Endodermal cell (in vitro differentiated cells): ENCODE results near the gene CALD1. TPM values are rescaled to one million over a fixed set of nuclear protein-coding genes. Genes with fewer than 3 reads are reported as not detected.

Experiments
- DNase-seq: peaks from one replicate; pipeline ENCODE4 v3.0.0-alpha.2; 2017
- H3K27ac ChIP-seq: 2 replicates; pipeline ENCODE4 v1.5.1; 2013; ENCODE audit warnings: mild to moderate bottlenecking, low read depth, low read length, moderate library complexity
- H3K27me3 ChIP-seq: 2 replicates; pipeline ENCODE4 v1.6.1; 2013; ENCODE audit warnings: mild to moderate bottlenecking, low read length, moderate library complexity; ENCODE audit not compliant: insufficient read depth, control insufficient read depth, poor library complexity, severe bottlenecking
- H3K36me3 ChIP-seq: 2 replicates; pipeline ENCODE4 v1.7.0; 2013; ENCODE audit warnings: mild to moderate bottlenecking, low read length, moderate library complexity; ENCODE audit not compliant: control insufficient read depth, insufficient read depth
- H3K4me1 ChIP-seq: one replicate; pipeline ENCODE4 v1.7.0; 2013; ENCODE audit warnings: low read length; ENCODE audit not compliant: control insufficient read depth, insufficient read depth
- H3K4me3 ChIP-seq: 2 replicates; pipeline ENCODE4 v1.5.1; 2013; ENCODE audit warnings: mild to moderate bottlenecking, low read length, moderate library complexity
- H3K9ac ChIP-seq: 2 replicates; pipeline ENCODE4 v1.6.1; 2013; ENCODE audit warnings: mild to moderate bottlenecking, low read length, moderate library complexity; ENCODE audit not compliant: poor library complexity, severe bottlenecking; ENCODE audit errors: extremely low read depth
- H3K9me3 ChIP-seq: 2 replicates; pipeline ENCODE4 v1.6.1; 2013; ENCODE audit warnings: mild to moderate bottlenecking, low read length, moderate library complexity; ENCODE audit not compliant: control insufficient read depth
- H3K27ac Mint-ChIP-seq: 2 replicates; pipeline ENCODE4 v1.8.0; 2020; ENCODE audit warnings: mixed read lengths
- H3K27me3 Mint-ChIP-seq: 2 replicates; pipeline ENCODE4 v1.8.0; 2021; ENCODE audit warnings: mild to moderate bottlenecking, mixed read lengths; ENCODE audit not compliant: insufficient read depth
- H3K36me3 Mint-ChIP-seq: 2 replicates; pipeline ENCODE4 v1.8.0; 2020; ENCODE audit warnings: low read depth, mixed read lengths
- H3K4me1 Mint-ChIP-seq: 2 replicates; pipeline ENCODE4 v1.8.0; 2020; ENCODE audit warnings: mixed read lengths
- H3K4me3 Mint-ChIP-seq: 2 replicates; pipeline ENCODE4 v1.8.0; 2020; ENCODE audit warnings: mild to moderate bottlenecking, moderate library complexity, mixed read lengths
- H3K9me3 Mint-ChIP-seq: 2 replicates; pipeline ENCODE4 v1.8.0; 2020; ENCODE audit warnings: mild to moderate bottlenecking, mixed read lengths
- CTCF ChIP-seq: fragments of 200-600 bp; sonication (generic); conservative IDR thresholded peaks from 2 replicates; pipeline ENCODE4 v1.5.0; 2021; ENCODE audit warnings: antibody characterized with exemption, mild to moderate bottlenecking
- WGBS, 2 experiments: methylation state at CpG; one replicate each; pipeline versions ENCODE4 v1.1.5 to v1.1.7; 2013; ENCODE audit warnings: missing lambda C conversion rate in 2 of 2, mixed read lengths in 1 of 2; ENCODE audit not compliant: insufficient coverage in 1 of 2, insufficient read length in 1 of 2; 5-methylcytosine and 5-hydroxymethylcytosine counted together
- total RNA-seq, 2 donors: library from RNA; stranded (reverse); fragmentation: NEBNext Ultra II Directional in 1 of 2; extraction: Animal tissue kit (Norgen Biotek cat#: 25700) in 1 of 2; gene quantifications; 2 replicates in 1 of 2; 3 replicates in 1 of 2; pipeline ENCODE4 v1.2.1, GENCODE V29; 2021

Gene CALD1
- total RNA-seq, 2 donors from 2014 or later, result 111 to 132 TPM

DNA sequence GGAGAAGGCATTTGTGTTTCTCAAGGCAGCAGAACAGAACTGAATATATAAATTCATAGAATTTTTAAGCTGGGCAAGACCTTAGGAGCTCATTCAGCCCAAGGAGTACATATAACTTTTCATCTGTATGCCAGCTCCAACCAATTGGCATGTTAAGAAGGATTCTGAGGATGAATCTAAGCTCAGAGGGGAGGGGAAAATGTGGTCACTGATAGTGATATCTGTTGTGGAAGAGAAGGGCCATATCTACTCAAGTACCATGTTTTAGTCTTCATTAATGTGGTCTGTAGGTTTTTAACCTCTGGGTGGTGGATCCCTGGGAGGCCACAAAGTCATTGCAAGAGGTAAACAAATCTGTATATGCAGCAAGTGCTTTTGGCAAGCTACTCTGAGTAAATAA is 6.4 kb downstream of the CALD1 start:
- no peak overlapping the region for H3K4me3 ChIP-seq
- no peak for DNase-seq
- no peaks in the 10 kb centered on the region for H3K9me3 ChIP-seq
- H3K36me3 Mint-ChIP-seq, result no peaks in the 10 kb centered on the region
- no peaks in the 10 kb centered on the region for H3K27me3 Mint-ChIP-seq
- H3K27ac ChIP-seq, result no peak overlapping the region
- H3K27ac Mint-ChIP-seq, result no peak overlapping the region
- H3K27me3 ChIP-seq, result no peaks in the 10 kb centered on the region
- peaks cover 19% of the 10 kb centered on the region for H3K4me1 Mint-ChIP-seq
- no peak for TF ChIP-seq CTCF
- no peaks in the 10 kb centered on the region for H3K4me1 ChIP-seq
- no peak overlapping the region for H3K4me3 Mint-ChIP-seq
- H3K36me3 ChIP-seq, result peaks cover 11% of the 10 kb centered on the region
- no peaks in the 10 kb centered on the region for H3K9me3 Mint-ChIP-seq
- no peak overlapping the region for H3K9ac ChIP-seq

GRCh38 chr7:134787064-134787463 is 7.6 kb downstream of the CALD1 start:
- Histone ChIP-seq H3K36me3 (peaks cover 11% of the 10 kb centered on the region), H3K4me3 (no peak overlapping the region), H3K9me3 (no peaks in the 10 kb centered on the region), H3K27me3 (no peaks in the 10 kb centered on the region), H3K4me1 (no peaks in the 10 kb centered on the region), H3K27ac (no peak overlapping the region), H3K9ac (no peak overlapping the region)
- Mint-ChIP-seq H3K9me3 (no peaks in the 10 kb centered on the region), H3K4me3 (no peak overlapping the region), H3K27ac (no peak overlapping the region), H3K4me1 (peaks cover 12% of the 10 kb centered on the region), H3K36me3 (no peaks in the 10 kb centered on the region), H3K27me3 (no peaks in the 10 kb centered on the region)
- 94% methylated on average over 2 of the region's 2 CpGs; no CpG with 5 or more reads in 1 of the 2 experiments for WGBS, 2 experiments
- TF ChIP-seq CTCF, result no peak
- DNase-seq, result no peak

DNA sequence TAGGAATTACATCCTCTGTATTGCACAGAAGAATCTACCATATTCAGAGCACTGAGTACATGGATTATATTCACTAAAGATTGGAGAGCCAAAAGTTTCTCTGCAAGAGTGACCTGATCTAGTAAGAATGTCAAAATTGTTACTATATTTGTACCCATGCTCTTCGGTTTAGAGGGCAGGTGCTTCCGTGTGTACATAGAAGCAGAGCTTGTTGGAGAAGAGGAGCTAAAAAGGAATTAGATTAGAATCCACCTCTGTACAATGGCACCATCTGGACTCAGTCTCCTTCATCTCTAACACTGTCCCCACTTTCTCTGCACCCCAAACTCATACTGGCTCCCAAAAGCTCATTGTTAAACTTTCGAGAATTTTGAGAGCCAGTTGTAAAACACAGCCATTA is 8.3 kb downstream of the CALD1 start:
- no peak for TF ChIP-seq CTCF
- Histone ChIP-seq H3K27ac (no peak overlapping the region), H3K4me1 (no peaks in the 10 kb centered on the region), H3K36me3 (peaks cover 11% of the 10 kb centered on the region), H3K9ac (no peak overlapping the region), H3K9me3 (no peaks in the 10 kb centered on the region), H3K4me3 (no peak overlapping the region), H3K27me3 (no peaks in the 10 kb centered on the region)
- DNase-seq, result no peak
- Mint-ChIP-seq H3K4me3 (no peak overlapping the region), H3K27ac (no peak overlapping the region), H3K27me3 (no peaks in the 10 kb centered on the region), H3K4me1 (peaks cover 12% of the 10 kb centered on the region), H3K9me3 (no peaks in the 10 kb centered on the region), H3K36me3 (no peaks in the 10 kb centered on the region)
- 80 to 90% methylated on average over 2 to 3 of the region's 3 CpGs for WGBS, 2 experiments
